GM18867 (cell line): Measurements from ENCODE around the gene PRDM16.

Experiments used
- ATAC-seq: cut with Tn5 transposase; IDR thresholded peaks from one replicate; pipeline ENCODE4 v1.9.1; 2021; ENCODE audit warnings: mild to moderate bottlenecking, moderate library complexity; ENCODE audit not compliant: unreplicated experiment

Gene PRDM16

DNA sequence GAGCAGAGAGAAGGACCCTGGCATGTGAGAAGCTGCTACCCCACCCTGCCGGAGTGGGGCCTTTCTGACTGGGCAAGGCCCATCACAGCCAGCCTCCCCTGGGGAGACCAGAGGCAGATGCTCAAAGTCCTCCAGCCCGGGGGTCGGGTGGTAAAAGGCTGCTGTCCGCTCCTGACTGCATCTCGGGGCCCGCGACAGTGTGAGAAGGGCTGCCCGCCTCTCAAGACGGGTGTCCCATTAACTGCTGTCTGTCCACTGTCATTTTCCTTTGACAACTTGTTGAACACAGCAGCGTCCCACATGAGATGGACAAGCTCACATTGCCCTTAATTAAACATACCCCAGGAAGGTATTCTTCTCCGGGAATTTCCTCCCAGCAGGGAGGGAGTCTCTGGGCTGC lies 294.0 kb downstream of the PRDM16 start:
- ATAC-seq: no peak

DNA sequence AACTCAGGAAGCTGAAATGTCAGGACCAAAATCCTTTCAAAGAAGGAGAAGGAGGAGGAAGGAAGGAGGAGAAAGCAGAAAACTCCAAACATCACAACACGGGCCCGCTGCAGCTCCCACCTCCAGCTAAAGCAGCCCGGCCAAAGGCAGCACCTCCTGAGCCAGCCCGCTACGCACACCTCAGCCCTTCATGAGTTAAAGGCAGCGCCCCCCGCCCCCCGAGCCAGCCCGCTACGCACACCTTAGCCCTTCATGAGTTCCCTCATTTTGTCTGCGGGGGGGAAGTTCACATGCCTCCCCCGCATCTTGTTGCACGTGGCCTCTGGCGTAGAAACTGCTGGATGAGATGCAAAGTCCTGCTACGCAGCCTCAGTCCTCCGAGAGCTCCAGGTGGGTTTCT lies 294.8 kb downstream of the PRDM16 start:
- no peak for ATAC-seq

DNA sequence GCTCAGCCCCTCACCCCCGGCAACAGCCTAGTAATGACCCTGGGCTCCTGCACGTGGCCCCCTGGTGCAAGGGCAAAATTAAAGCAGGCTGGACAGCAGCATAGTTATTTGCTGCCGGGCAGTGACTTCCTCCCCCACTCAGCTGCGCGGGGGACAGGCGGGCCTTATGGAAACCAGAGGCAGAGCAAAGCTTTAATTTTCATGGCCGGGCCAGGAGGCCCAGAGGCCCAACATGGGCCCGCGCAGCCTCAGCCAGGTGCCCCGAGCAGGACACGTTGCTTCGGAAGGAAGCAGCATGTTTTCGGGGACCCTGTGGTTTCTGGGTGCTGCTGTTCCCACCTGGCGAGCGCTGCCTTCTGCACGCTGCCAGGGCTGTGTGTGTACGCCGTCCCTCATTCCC lies 295.5 kb downstream of the PRDM16 start:
- ATAC-seq: no peak

DNA sequence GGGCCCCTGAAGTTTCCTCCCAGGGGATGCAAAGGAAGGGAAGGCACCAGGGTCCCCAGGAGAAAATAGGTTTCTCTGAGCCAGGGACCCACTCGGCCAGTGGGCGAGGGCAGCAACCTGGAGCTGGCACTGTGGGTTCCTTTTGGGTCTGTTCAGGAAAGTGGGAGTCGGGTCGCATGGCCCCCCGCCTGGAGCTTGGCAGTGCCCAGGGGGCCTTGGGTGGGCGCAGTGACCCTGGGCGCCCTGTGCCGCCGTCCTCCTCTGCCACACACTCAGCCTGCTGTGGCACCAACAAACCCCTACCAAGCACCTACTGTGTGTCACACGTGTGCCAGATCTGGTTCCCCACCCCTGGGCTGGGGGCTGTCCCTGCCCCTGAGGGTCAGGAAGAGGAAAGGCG lies 296.0 kb downstream of the PRDM16 start:
- ATAC-seq: no peak

DNA sequence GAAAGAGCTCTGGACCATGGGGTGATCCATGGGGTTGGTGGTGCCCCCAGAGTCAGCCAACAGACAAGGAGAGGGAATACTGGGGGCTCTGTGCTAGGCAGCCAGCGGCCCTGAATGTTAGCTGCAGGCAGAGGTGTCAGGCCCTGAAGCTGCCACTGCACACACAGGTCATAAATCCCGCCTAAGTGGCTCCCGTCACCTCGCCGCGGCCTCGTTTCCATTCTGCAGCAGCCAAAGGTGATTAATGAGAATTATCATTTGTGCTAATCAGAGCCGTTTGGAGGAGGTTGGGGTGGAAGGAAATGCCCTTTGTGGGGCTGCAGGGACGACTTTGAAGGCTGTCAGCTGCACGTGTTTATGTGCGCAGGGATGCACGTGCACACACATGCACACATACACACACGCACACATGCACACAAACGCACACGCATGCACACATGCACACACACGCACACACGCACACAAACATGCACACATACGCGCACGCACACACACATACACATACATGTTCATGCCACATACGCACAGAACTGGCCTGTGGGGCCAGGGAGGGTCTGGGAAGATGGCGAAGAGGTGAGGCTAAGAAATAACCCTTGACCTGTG lies 296.6 kb downstream of the PRDM16 start:
- no peak for ATAC-seq

DNA sequence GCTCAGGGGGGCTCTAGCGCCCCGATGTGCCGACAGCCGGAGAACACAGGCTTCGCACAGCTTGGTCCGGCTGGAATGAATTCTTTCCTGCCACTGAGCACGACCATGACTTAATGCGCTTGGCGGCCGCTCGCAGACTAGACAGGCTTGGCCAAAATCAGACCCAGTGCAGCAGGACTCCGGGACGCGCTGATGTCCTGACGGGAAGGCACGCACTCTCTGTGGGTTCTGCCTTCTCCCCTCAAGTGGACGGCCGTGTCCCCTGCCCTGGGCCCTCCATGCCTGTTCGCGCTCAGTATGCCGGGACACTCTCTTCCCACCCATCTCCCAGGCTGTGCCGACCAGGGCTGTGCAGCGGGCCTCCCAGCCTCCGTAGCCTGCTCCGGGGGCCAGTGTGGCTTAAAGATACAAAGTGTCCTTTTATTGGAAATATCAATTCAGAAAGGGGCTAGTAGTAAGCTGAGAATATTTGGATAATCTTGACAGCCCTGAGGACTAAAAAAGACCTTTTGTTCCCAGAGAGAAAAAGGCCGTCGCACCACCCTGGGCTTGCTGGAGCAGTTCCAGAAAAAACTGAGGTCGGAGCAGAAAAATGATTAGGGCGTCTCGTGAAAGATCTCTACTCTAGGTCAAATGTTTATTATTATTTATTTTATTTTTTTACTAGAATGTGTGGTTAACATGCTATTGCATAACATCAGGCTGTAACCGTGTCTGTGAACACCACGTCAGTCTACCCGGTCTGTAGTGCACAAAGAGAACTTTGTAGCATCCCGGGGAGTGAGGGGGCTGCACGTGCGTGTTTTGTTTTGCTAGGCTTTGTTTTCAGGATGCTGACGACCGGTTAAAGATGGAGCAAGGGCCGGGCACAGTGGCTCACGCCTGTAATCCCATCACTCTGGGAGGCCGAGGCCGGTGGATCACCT lies 297.4 kb downstream of the PRDM16 start:
- no peak for ATAC-seq

DNA sequence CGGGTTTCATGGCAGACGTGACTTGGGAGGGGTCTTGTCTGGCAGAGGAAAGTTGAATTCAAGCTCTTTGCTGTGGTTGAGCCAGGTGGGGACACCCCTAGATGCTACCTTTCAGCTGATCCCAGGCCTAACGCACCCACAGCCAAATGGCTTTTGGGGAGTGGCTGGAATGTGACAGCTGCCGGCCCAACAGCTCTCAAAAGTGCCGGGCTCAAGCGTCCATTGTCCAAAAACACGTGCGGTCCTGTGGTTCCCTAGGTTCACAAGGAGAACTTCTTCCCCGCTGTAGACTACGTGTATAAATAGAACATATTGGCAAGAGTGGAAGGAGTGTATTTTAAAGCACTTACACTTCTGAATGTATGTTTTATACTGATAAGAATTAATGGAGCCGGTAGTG lies 298.4 kb downstream of the PRDM16 start:
- no peak for ATAC-seq

DNA sequence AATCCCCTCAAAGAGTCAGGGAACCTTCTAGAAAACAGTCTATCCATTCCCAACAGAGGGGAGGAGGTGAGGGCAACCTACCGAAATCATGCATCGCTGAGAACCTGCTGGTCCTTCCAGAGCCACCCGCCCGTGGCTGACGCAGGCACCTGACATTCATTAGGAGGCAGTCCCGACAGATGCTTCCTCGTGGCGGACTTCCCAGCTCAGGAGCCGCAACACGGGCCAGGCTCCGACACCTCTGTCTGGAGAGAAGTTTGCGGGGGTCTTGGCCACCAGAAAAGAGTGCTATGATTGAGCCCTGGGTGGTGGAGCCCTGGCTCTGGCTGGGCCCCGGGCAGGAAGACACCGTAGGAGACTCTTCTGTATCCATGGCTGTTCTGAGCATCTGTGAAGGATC lies 299.1 kb downstream of the PRDM16 start:
- ATAC-seq: no peak

DNA sequence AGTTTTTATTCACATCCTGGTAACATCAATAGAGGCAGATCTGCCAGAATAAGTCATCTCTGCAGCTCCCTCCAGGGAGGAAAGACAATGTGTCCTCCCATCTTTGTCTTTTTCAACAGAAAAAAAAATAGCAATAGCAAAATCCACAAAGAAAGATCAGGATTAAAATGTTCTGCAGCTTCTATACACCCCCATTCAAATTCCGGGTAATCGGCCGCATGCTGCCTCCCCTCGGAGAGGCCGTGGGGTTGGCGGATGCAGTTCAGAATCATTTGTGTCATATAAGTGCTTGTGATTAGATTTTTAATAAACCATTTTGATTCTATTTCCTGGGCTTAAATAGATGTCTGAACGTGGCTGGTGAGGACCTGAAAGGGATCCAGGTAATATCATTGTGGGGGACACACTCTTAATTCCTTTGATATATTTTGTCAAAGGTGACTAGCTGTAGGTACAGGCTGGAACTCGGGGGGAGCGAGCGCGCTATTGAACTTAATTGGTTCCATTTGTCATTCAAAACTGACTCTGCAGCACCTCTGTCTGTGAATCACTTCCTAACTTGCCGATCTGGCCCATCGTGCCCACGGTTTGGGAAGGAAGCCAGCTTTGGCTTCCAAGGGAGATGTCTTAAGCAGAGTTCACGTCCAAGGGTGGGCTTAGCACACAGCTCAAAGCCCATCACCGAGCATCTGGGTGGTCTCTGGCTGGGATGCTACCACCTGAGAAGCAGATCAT lies 299.9 kb downstream of the PRDM16 start:
- ATAC-seq: no peak

DNA sequence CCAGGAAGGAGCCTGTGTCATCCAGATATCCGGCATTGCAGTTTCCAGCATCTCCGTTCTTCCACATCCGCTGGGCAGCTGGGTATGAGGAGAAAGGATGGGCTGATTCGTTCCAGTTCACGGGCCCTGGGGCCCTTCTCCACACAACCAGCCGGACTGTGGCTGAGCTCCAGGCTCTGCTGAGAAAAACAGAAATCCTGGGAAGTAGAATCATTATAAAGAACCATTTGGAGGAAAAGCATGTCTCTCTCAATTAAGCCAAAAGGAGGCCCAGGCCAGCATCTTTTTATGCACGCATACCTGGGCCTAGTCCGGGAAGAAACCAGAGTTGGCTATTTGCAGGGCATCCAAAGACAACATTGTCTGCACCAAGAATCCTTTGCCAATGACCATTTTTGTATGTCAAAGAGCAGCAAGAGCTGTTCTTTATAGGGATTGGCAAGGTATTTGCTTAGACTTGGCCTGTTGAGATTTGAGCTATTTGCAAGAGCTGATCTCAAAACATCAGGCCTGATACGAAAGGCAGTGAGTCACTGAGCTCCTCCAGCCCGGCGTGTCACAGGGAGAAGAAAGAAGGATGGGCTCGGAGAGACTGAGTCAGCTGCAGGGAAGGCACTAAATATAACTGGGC lies 300.6 kb downstream of the PRDM16 start:
- ATAC-seq: no peak

DNA sequence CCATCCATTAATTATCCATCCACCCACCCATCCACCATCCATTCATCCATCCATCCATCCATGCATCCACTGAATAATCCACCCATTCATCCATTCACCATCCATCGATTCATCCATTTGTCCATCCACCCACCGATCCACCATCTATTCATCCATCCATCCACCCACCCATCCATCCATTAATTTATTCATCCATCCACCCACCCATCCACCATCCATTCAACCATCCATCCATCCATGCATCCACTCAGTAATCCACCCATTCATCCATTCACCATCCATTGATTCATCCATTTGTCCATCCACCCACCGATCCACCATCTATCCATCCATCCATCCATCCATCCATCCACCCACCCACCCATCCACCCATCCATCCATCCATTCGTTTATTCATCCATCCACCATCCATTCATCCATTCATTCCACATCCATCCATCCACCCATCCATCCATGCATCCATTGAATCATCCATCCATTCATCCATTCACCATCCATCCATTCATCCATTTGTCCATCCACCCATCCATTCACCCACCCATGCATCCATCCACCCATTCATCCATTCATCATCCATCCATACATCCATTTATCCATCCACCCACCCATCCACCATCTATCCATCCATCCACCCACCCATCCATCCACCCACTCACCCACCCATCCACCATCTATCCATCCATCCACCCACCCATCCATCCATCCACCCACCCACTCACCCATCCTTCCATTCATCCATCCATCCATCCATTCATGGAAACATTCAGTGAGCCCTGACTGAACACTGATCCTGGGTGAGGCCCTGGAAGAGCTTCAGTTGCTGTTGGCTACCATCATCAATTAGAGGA lies 302.1 kb downstream of the PRDM16 start:
- ATAC-seq: no peak

DNA sequence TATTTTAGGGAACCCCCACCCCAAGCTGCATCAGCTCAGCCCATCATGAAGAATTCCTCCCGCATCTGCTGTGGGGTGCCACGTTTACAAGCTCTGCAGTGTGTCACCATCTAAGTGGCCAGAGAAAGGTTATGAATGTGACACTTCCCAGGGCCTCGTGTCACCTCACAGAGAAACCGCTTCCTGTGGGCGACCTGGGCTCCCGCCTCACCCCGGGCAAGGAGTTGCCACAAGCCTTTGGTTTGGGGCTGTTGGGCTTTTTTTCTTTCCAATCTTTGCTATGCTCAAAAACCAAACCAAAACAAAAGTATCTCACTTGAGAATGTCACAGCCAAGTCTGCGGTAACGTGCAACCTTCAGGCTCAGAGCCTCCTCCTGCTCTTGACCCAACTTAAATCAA lies 303.3 kb downstream of the PRDM16 start:
- no peak for ATAC-seq

DNA sequence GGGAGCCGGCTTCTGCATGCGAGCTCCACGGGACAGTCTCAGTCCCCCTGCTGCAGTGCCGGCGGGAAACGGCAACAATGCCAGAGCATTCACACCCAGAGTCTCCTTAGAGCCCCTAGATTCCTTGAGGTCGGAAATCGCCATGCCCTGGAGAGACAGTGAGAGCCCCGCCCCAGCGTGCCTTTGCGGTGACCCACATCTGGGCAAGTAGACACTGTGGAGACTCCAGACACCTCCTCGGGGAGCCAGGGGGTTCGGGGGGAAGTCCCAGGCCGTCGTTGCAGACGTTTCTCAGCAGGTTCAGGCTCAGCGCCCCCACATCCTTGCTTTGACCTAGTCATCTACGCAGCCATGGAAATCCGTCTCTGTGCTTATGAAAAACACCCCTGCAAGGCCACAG lies 304.2 kb downstream of the PRDM16 start:
- ATAC-seq: no peak

DNA sequence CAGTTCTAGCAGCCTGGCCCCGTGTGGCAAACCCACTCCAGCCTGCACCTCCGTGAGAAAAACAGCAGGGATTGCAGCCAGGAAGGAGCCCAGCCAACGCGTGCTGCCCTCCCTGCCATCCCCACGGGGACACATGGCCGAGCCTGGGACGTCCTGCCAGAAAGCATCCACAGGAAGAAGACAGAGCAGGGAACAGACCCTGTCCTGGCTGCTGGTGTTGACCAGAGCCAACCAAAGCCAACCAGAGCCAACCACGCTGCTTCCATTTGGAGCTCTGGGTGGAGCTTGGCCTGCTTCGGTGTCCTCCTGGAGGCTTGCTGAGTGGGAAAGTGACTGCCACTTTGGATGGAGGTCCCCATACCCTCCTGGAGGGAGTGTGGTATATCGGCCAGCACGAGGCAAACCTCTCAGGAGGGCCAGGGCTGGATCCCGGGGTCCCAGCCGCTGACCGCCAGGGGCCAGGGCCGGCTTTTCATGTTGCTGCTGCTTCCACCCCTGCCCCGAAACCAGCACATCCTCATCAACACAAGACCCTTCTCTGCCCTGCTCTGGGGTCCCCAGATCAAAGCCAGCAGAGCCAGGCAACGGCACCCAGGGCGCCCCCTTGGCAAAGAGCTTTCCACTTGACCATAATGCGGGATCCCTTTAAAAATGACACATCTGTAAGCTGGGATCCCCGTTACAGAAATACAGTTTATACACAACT lies 304.9 kb downstream of the PRDM16 start:
- ATAC-seq: no peak

DNA sequence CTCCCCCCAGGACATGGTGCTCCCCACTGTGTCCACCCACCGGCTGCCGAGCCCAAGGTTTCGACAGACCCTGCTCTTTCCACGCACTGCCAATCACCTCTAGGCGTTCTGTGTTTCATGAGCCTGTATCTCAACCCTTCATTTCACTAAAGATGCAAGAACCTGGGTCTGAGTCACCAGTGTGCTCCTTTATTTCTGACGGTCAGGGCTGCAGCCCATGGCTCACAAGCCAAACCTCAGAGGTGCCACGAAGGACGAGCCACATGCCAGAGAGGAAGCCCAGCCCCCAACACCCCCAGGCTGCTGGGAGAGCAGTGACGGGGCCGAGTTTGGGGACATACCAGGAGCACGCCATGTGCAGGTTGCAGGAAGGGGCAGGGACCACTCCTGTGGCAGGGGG lies 306.2 kb downstream of the PRDM16 start:
- no peak for ATAC-seq

DNA sequence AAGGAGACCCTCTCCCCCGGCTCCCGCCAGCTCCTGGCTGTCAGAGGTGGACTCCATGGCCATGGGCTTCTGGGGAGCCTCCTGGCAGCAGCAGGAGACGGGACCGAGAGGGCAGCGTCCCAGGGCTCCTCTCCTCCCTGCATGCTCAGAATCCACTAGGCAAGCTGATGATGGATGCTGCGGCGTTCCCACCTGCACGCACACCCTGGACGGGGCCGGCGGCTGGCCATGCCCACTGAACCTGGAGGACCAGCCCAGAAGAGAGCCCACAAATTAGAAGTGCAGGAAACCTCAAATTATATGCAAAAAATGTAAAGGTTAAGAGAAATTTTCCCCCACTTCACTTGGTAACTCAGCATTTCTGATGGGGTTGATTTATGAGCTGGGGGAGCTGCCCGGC lies 308.2 kb downstream of the PRDM16 start:
- ATAC-seq: no peak

DNA sequence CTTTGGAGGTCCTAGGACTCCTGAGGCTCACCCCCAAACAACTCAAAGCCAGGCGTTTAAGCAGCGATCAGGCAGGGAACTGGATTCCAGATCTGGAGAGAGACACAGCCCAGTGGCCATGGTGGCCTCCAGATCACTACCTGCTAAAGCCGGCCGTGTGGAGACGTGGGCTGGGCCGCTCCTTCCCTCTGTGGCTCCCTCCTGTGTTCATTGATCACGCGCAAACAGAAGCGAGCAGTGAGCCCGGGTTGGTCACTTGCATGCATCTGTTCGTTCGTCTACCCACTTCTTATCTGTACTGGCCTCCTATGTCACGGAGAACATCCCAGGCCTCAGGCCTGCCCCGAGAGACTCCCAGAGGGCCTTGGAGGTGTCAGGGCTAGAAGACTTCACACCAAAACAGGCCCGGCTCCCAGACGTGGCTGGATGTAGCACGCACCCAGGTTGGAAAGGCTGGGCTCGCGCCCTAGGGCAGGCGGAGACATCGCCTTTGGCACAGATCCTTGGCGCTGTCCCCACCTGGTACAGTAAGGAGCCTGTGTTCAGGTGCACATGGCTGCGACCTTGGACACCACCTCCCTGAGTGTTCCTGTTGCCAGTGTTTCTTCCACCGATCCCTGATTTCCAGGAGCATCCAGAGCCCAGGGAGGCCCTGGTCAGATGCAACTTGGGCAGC lies 308.7 kb downstream of the PRDM16 start:
- no peak for ATAC-seq

DNA sequence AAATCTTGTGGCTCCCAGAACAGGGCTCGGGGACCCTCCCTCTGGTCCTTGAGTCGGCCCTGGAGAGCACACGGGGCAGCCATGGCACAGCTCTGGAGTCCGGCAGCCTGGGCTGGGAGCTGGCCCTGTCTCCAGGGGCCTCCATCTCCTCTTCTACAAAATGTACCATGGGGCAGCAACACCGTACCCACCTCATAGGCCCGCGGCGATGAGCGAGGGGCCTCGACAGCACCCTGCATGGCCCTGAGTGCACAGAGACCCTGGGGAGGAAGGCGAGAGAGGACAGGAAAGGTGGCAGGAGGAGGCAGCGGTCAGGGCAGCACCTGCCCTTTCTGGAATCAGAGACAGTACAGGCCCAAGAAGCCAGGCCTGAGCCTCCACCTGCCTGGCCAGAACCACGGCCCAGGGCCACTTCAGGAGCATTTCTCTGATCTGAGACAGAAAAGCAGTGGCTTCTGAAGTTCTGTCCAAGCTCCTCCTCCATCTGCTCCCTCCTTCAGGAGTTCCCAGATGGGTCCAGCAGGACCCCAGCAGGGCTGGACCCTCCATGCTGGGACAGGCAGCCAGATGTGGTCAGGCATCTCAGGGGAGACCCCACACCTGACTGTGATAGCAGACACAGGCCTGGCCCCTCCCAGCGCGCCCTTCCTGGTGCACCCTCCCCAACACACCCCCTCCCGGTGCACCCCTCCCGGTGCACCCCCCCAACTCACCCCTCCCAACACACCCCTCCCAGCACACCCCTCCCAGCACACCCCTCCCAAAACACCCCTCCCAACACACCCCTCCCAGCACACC lies 309.6 kb downstream of the PRDM16 start:
- ATAC-seq: no peak

DNA sequence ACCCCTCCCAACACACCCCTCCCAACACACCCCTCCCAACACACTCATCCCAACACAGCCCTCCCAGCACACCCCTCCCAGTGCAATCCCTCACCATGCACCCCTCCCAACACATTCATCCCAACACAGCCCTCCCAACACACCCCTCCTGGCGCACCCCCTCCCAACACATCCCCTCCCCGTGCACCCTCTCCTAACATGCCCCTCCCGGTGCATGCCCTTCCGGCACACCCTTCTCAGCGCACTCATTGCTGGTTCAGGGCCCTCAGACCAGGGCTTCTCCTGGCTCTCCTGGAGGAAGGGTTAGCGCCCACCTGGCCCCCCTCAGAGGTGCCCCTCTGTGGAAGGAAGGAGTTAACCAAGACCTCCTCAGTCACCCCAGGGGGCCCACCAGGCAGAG lies 310.9 kb downstream of the PRDM16 start:
- no peak for ATAC-seq
